Activated naive CD8-positive, alpha-beta T cell (primary cell): Measurements from ENCODE around the gene PGC.
A peak's percentile ranks its signal among the peaks of the same experiment; 100 is the strongest.

ENCODE experiments used
- H3K27ac Mint-ChIP-seq: one replicate; pipeline ENCODE4 v1.8.0; 2021; ENCODE audit warnings: mixed read lengths
- H3K27me3 Mint-ChIP-seq: one replicate; pipeline ENCODE4 v1.8.0; 2021; ENCODE audit warnings: mixed read lengths
- H3K36me3 Mint-ChIP-seq: one replicate; pipeline ENCODE4 v1.8.0; 2021; ENCODE audit warnings: mixed read lengths
- H3K4me1 Mint-ChIP-seq: one replicate; pipeline ENCODE4 v1.8.0; 2021; ENCODE audit warnings: low read depth, mixed read lengths
- H3K4me3 Mint-ChIP-seq: one replicate; pipeline ENCODE4 v1.8.0; 2021; ENCODE audit warnings: mild to moderate bottlenecking, mixed read lengths
- H3K9me3 Mint-ChIP-seq: one replicate; pipeline ENCODE4 v1.8.0; 2021; ENCODE audit warnings: low read depth, mixed read lengths

Gene PGC

GRCh38 chr6:41747256-41748101, at the start of gene PGC:
TSS of gene PGC (minus strand) at chr6:41747397. CDS start at chr6:41747334, 63 bp downstream.
- Mint-ChIP-seq H3K27me3 (no peaks in the 10 kb centered on the region), H3K27ac (no peak within 1 kb of the TSS), H3K36me3 (no peaks in the 10 kb centered on the region), H3K4me3 (no peak within 1 kb of the TSS), H3K9me3 (no peaks in the 10 kb centered on the region), H3K4me1 (no peaks in the 10 kb centered on the region)

GRCh38 chr6:41796474-41796873, 49.3 kb upstream of the PGC start:
- peaks cover 3% of the 10 kb centered on the region for H3K4me1 Mint-ChIP-seq
- H3K27ac Mint-ChIP-seq = no peak overlapping the region
- no peak overlapping the region for H3K4me3 Mint-ChIP-seq
- H3K9me3 Mint-ChIP-seq = no peaks in the 10 kb centered on the region
- H3K27me3 Mint-ChIP-seq = no peaks in the 10 kb centered on the region
- no peaks in the 10 kb centered on the region for H3K36me3 Mint-ChIP-seq

GRCh38 chr6:41791984-41792383, 44.8 kb upstream of the PGC start:
- no peaks in the 10 kb centered on the region for H3K9me3 Mint-ChIP-seq
- no peaks in the 10 kb centered on the region for H3K27me3 Mint-ChIP-seq
- no peak overlapping the region for H3K27ac Mint-ChIP-seq
- H3K4me3 Mint-ChIP-seq = no peak overlapping the region
- H3K4me1 Mint-ChIP-seq = peaks cover 18% of the 10 kb centered on the region
- peaks cover 6% of the 10 kb centered on the region for H3K36me3 Mint-ChIP-seq

- H3K36me3 Mint-ChIP-seq = peaks cover 6% of the 10 kb centered on the region
- H3K4me1 Mint-ChIP-seq = peaks cover 18% of the 10 kb centered on the region
- no peaks in the 10 kb centered on the region for H3K9me3 Mint-ChIP-seq
- H3K27ac Mint-ChIP-seq = no peak overlapping the region
- H3K4me3 Mint-ChIP-seq = no peak overlapping the region
- H3K27me3 Mint-ChIP-seq = no peaks in the 10 kb centered on the region
Observed at GRCh38 chr6:41791305-41791704, 44.1 kb upstream of the PGC start.

GRCh38 chr6:41790045-41790444, 42.8 kb upstream of the PGC start:
- Mint-ChIP-seq H3K9me3 (no peaks in the 10 kb centered on the region), H3K4me3 (peak overlapping the region; percentile 40), H3K36me3 (peaks cover 6% of the 10 kb centered on the region), H3K27ac (peak overlapping the region; percentile 61), H3K27me3 (no peaks in the 10 kb centered on the region), H3K4me1 (peaks cover 20% of the 10 kb centered on the region)

GRCh38 chr6:41789390-41789724, 42.2 kb upstream of the PGC start:
- H3K27me3 Mint-ChIP-seq = no peaks in the 10 kb centered on the region
- peak overlapping the region; percentile 77 for H3K27ac Mint-ChIP-seq
- peaks cover 6% of the 10 kb centered on the region for H3K36me3 Mint-ChIP-seq
- H3K4me1 Mint-ChIP-seq = peaks cover 20% of the 10 kb centered on the region
- no peaks in the 10 kb centered on the region for H3K9me3 Mint-ChIP-seq
- H3K4me3 Mint-ChIP-seq = peak overlapping the region; percentile 98

- H3K4me3 Mint-ChIP-seq = peak within 1 kb of the TSS; percentile 98
- H3K9me3 Mint-ChIP-seq = no peaks in the 10 kb centered on the region
- no peaks in the 10 kb centered on the region for H3K27me3 Mint-ChIP-seq
- peak within 1 kb of the TSS; percentile 94 for H3K27ac Mint-ChIP-seq
- H3K36me3 Mint-ChIP-seq = peaks cover 6% of the 10 kb centered on the region
- H3K4me1 Mint-ChIP-seq = peaks cover 20% of the 10 kb centered on the region
Observed at GRCh38 chr6:41787219-41787917, 40.2 kb upstream of the PGC start, which contains the start of gene TOMM6. TSS of gene TOMM6 (plus strand) at chr6:41787694. CDS start at chr6:41787698, 4 bp downstream.

- Mint-ChIP-seq H3K9me3 (no peaks in the 10 kb centered on the region), H3K27ac (peak overlapping the region; percentile 94), H3K4me1 (peaks cover 19% of the 10 kb centered on the region), H3K4me3 (peak overlapping the region; percentile 98), H3K27me3 (no peaks in the 10 kb centered on the region), H3K36me3 (peaks cover 6% of the 10 kb centered on the region)
Observed at GRCh38 chr6:41786451-41787218, 39.4 kb upstream of the PGC start.

GRCh38 chr6:41785689-41786450, 38.7 kb upstream of the PGC start:
- Mint-ChIP-seq H3K9me3 (no peaks in the 10 kb centered on the region), H3K27me3 (no peaks in the 10 kb centered on the region), H3K4me1 (peaks cover 22% of the 10 kb centered on the region), H3K36me3 (peaks cover 6% of the 10 kb centered on the region), H3K4me3 (peak overlapping the region; percentile 98), H3K27ac (no peak overlapping the region)

GRCh38 chr6:41785254-41785653, 38.1 kb upstream of the PGC start:
- peaks cover 6% of the 10 kb centered on the region for H3K36me3 Mint-ChIP-seq
- H3K4me3 Mint-ChIP-seq = peak overlapping the region; percentile 98
- H3K27me3 Mint-ChIP-seq = no peaks in the 10 kb centered on the region
- H3K4me1 Mint-ChIP-seq = peaks cover 23% of the 10 kb centered on the region
- no peak overlapping the region for H3K27ac Mint-ChIP-seq
- no peaks in the 10 kb centered on the region for H3K9me3 Mint-ChIP-seq

- Mint-ChIP-seq H3K4me3 (peak overlapping the region; percentile 35), H3K4me1 (peaks cover 20% of the 10 kb centered on the region), H3K36me3 (peaks cover 3% of the 10 kb centered on the region), H3K9me3 (no peaks in the 10 kb centered on the region), H3K27ac (no peak overlapping the region), H3K27me3 (no peaks in the 10 kb centered on the region)
Observed at GRCh38 chr6:41784581-41785171, 37.5 kb upstream of the PGC start.

GRCh38 chr6:41783106-41783780, 36.0 kb upstream of the PGC start:
- H3K4me3 Mint-ChIP-seq = no peak overlapping the region
- H3K36me3 Mint-ChIP-seq = no peaks in the 10 kb centered on the region
- no peak overlapping the region for H3K27ac Mint-ChIP-seq
- H3K4me1 Mint-ChIP-seq = peaks cover 17% of the 10 kb centered on the region
- H3K9me3 Mint-ChIP-seq = no peaks in the 10 kb centered on the region
- no peaks in the 10 kb centered on the region for H3K27me3 Mint-ChIP-seq

GRCh38 chr6:41781366-41781730, 34.2 kb upstream of the PGC start:
- no peaks in the 10 kb centered on the region for H3K9me3 Mint-ChIP-seq
- peak overlapping the region; percentile 73 for H3K4me3 Mint-ChIP-seq
- no peaks in the 10 kb centered on the region for H3K27me3 Mint-ChIP-seq
- H3K36me3 Mint-ChIP-seq = no peaks in the 10 kb centered on the region
- peaks cover 15% of the 10 kb centered on the region for H3K4me1 Mint-ChIP-seq
- no peak overlapping the region for H3K27ac Mint-ChIP-seq
